Keratinocyte (primary cell): ENCODE measurements around the gene AP5B1. TPM values are rescaled to one million over a fixed set of nuclear protein-coding genes. Genes with fewer than 3 reads are reported as not detected.
"Not testable (repeated sequence)": the region's sequence is repeated elsewhere in the genome, so short reads cannot be mapped to it uniquely, and the experiment has no call there.

Experiments
- DNase-seq: peaks from one replicate; pipeline ENCODE4 v3.0.0-alpha.2; 2011; ENCODE audit warnings: low read depth, missing footprints, low spot score
- FAIRE-seq: peaks from 2 replicates; lab custom pipeline; 2011; peaks lifted over from hg19 to GRCh38; lab: Jason Lieb, UNC
- H2AFZ ChIP-seq: 2 replicates; pipeline ENCODE4 v1.6.0; 2012; ENCODE audit warnings: low read length, control low read depth, inconsistent platforms; ENCODE audit not compliant: control insufficient read depth
- H3K27ac ChIP-seq: 2 replicates; pipeline ENCODE4 v1.5.1; 2011; ENCODE audit warnings: low read length; ENCODE audit not compliant: control insufficient read depth, insufficient read depth
- H3K27me3 ChIP-seq: 3 replicates; pipeline ENCODE4 v1.6.0; 2011; ENCODE audit warnings: low read length; ENCODE audit not compliant: control insufficient read depth, insufficient read depth; ENCODE audit errors: extremely low read depth
- H3K36me3 ChIP-seq, 2 experiments: 2 replicates in 1 of 2; 3 replicates in 1 of 2; pipeline ENCODE4 v1.5.1; 2011; ENCODE audit warnings: low read length in 2 of 2, mild to moderate bottlenecking in 1 of 2; ENCODE audit not compliant: control insufficient read depth in 2 of 2, insufficient read depth in 2 of 2; ENCODE audit errors: extremely low read depth in 1 of 2
- H3K4me1 ChIP-seq: 3 replicates; pipeline ENCODE4 v1.5.1; 2011; ENCODE audit warnings: low read length; ENCODE audit not compliant: control insufficient read depth, insufficient read depth; ENCODE audit errors: extremely low read depth
- H3K4me2 ChIP-seq: 3 replicates; pipeline ENCODE4 v1.6.0; 2011; ENCODE audit warnings: low read depth, low read length; ENCODE audit not compliant: control insufficient read depth, insufficient read depth; ENCODE audit errors: extremely low read depth
- H3K4me3 ChIP-seq, 3 experiments: fragments of 200-600 bp in 1 of 3; sonication (generic) in 1 of 3; 2 replicates in 2 of 3; 3 replicates in 1 of 3; pipeline ENCODE4 v1.5.1; 2011 to 2016; ENCODE audit warnings: low read length in 3 of 3, mild to moderate bottlenecking in 3 of 3, control low read depth in 2 of 3, inconsistent platforms in 1 of 3, low read depth in 1 of 3, mixed read lengths in 1 of 3, mixed run types in 1 of 3, moderate library complexity in 1 of 3; ENCODE audit not compliant: control insufficient read depth in 2 of 3, insufficient read depth in 2 of 3; ENCODE audit errors: extremely low read depth in 1 of 3
- H3K79me2 ChIP-seq: 2 replicates; pipeline ENCODE4 v1.6.0; 2012; ENCODE audit warnings: low read length; ENCODE audit not compliant: control insufficient read depth, insufficient read depth
- H3K9ac ChIP-seq: 3 replicates; pipeline ENCODE4 v1.6.0; 2011; ENCODE audit warnings: low read length; ENCODE audit not compliant: control insufficient read depth, insufficient read depth; ENCODE audit errors: extremely low read depth
- H3K9me1 ChIP-seq: 3 replicates; pipeline ENCODE4 v1.6.0; 2011; ENCODE audit warnings: low read length; ENCODE audit not compliant: control insufficient read depth, insufficient read depth; ENCODE audit errors: extremely low read depth
- H3K9me3 ChIP-seq: 2 replicates; pipeline ENCODE4 v1.5.1; 2012; ENCODE audit warnings: low read depth, low read length; ENCODE audit not compliant: control insufficient read depth
- H4K20me1 ChIP-seq: 3 replicates; pipeline ENCODE4 v1.6.0; 2011; ENCODE audit warnings: low read length; ENCODE audit not compliant: control insufficient read depth, insufficient read depth; ENCODE audit errors: extremely low read depth
- CTCF ChIP-seq, 3 experiments: IDR thresholded peaks in 1 of 3; conservative IDR thresholded peaks in 1 of 3; optimal IDR thresholded peaks in 1 of 3; 2 replicates in 2 of 3; 3 replicates in 1 of 3; pipeline versions ENCODE3 to v1.5.1; 2011; ENCODE audit warnings: low read length in 3 of 3, mild to moderate bottlenecking in 3 of 3, moderate library complexity in 2 of 3, control low read depth in 1 of 3, inconsistent platforms in 1 of 3; ENCODE audit not compliant: insufficient read depth in 2 of 3; ENCODE audit errors: extremely low read depth in 1 of 3
- EZH2 ChIP-seq: IDR thresholded peaks from one replicate; pipeline ENCODE4 v1.6.1; 2012; ENCODE audit warnings: inconsistent platforms, mild to moderate bottlenecking, low read length, moderate library complexity
- dilution Hi-C: fragments of 300-500 bp; cut with MboI; formaldehyde crosslinking; loops from one replicate; pipeline ENCODE4 v1.7.0; 2020; ENCODE audit warnings: low sequenced_read_pairs; ENCODE audit not compliant: extremely low pct_ligation_motif_present
- polyA plus RNA-seq, 5 experiments: library from polyadenylated mRNA; depleted of rRNA in 3 of 5; stranded (reverse) in 3 of 5; stranded (forward) in 1 of 5; unstranded in 1 of 5; fragments of >200 nt; gene quantifications; 1 replicate in 1 of 5; 2 replicates in 3 of 5; 3 replicates in 1 of 5; pipeline versions ENCODE4 v1.2.1 to v1.2.3, GENCODE V29; 2011 to 2012; ENCODE audit warnings: missing spikeins in 2 of 5, low read depth in 1 of 5, low replicate concordance in 1 of 5

The AP5B1 gene
- polyA plus RNA-seq, 1 donor (not counting 4 experiments of a cell fraction or from before 2014, with no cell fraction given), result 3.1 TPM

DNA sequence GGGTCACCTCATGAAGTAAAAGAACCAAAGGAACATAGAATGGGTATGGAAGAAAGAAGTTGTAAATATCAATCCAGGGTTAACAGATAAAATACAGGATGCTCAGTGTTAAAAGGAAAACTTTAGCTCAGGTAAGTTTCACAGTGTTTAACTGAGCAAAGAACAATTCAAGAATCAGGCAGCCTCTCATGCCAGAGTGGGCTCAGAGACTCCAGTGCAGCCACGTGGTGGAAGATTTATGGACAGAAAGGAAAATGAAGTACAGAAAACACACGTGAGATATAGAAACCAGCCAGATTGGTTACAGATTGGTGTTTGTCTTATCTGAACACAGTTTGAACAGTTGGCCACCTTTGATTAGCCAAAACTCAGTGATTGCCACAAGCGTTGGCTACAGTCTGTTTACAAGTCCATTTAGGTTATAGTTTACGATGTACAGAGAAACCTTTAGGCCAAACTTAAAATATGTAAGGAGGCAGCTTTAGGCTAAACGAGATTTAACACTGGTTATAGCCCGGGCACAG is 9.1 kb downstream of the AP5B1 start:
- no peaks in the 10 kb centered on the region for H3K9me1 ChIP-seq
- H3K4me2 ChIP-seq, result no peak overlapping the region
- no peak for FAIRE-seq
- H3K79me2 ChIP-seq, result peaks cover 2% of the 10 kb centered on the region
- no peak overlapping the region for H2AFZ ChIP-seq
- peaks cover 0 to 5% of the 10 kb centered on the region in 2 experiments for H3K36me3 ChIP-seq
- no peak overlapping the region for H3K9ac ChIP-seq
- H3K4me3 ChIP-seq, result no peak overlapping the region
- H3K27me3 ChIP-seq, result no peaks in the 10 kb centered on the region
- no peaks in the 10 kb centered on the region for H3K9me3 ChIP-seq
- H3K27ac ChIP-seq, result no peak overlapping the region
- no peak for DNase-seq
- H4K20me1 ChIP-seq, result no peaks in the 10 kb centered on the region
- H3K4me1 ChIP-seq, result no peaks in the 10 kb centered on the region
- dilution Hi-C loops, result no loop called here
- TF ChIP-seq EZH2 (no peak), CTCF (optimal IDR thresholded peaks at IDR 0.05 in 1 of 3, IDR thresholded peaks at IDR 0.05 in 1 of 3, conservative IDR thresholded peaks at IDR 0.05 in 1 of 3; ENCODE audit: extremely low read depth in 1 of 3, insufficient read depth in 2 of 3, low read length in 3 of 3) (no peak)

GRCh38 chr11:65770951-65771567 is 9.7 kb downstream of the AP5B1 start:
- Histone ChIP-seq H3K4me1 (no peaks in the 10 kb centered on the region), H3K9me3 (no peaks in the 10 kb centered on the region), H3K4me3 (no peak overlapping the region), H3K9me1 (no peaks in the 10 kb centered on the region), H4K20me1 (no peaks in the 10 kb centered on the region), H3K27me3 (no peaks in the 10 kb centered on the region), H3K4me2 (no peak overlapping the region), H2AFZ (no peak overlapping the region), H3K79me2 (no peaks in the 10 kb centered on the region), H3K9ac (no peak overlapping the region), H3K27ac (no peak overlapping the region), H3K36me3 (no peaks in the 10 kb centered on the region)
- TF ChIP-seq EZH2 (no peak), CTCF (optimal IDR thresholded peaks at IDR 0.05 in 1 of 3, IDR thresholded peaks at IDR 0.05 in 1 of 3, conservative IDR thresholded peaks at IDR 0.05 in 1 of 3; ENCODE audit: extremely low read depth in 1 of 3, insufficient read depth in 2 of 3, low read length in 3 of 3) (no peak)
- FAIRE-seq (no peak), DNase-seq (no peak)
- dilution Hi-C loops, result no loop called here

DNA sequence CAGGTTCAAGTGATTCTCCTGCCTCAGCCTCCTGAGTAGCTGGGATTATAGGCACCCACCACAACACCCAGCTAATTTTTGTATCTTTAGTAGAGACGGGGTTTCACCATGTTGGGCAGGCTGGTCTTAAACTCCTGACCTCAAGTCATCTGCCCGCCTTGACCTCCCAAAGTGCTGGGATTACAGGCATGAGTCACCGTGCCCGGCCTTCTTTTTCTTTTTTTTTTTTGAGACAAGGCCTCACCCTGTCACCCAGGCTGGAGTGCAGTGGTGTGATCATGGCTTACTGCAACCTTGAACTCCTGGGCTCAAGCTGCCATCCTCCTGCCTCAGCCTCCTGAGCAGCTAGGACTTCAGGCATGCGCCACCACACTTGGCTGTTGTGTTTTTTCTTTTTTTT is 13.0 kb downstream of the AP5B1 start:
- H3K27me3 ChIP-seq, H3K4me1 ChIP-seq, H3K79me2 ChIP-seq, H3K27ac ChIP-seq, dilution Hi-C loops, H3K9me1 ChIP-seq, H3K9ac ChIP-seq, H3K4me2 ChIP-seq, H3K9me3 ChIP-seq, H3K36me3 ChIP-seq, FAIRE-seq, H4K20me1 ChIP-seq, H3K4me3 ChIP-seq, DNase-seq, H2AFZ ChIP-seq: not testable (repeated sequence)
